OCI-LY1 (cell line): ENCODE data around the gene CA7.

Experiments used
- H2AFZ ChIP-seq: fragments of 200-600 bp; sonication (generic), shearing (Covaris generic); 2 replicates; pipeline ENCODE4 v1.6.0; 2014; ENCODE audit warnings: antibody characterized with exemption, mild to moderate bottlenecking, low read length
- H3F3A ChIP-seq: fragments of 200-600 bp; sonication (generic), shearing (Covaris generic); 2 replicates; pipeline ENCODE4 v1.6.0; 2014; ENCODE audit warnings: mild to moderate bottlenecking, antibody characterized with exemption, low read length, moderate library complexity; ENCODE audit not compliant: insufficient read depth
- H3K27ac ChIP-seq: fragments of 200-600 bp; sonication (generic); 2 replicates; pipeline ENCODE4 v1.5.1; 2014; ENCODE audit warnings: low read length, mixed run types, mild to moderate bottlenecking, low read depth; ENCODE audit not compliant: poor library complexity, severe bottlenecking
- H3K27me3 ChIP-seq: fragments of 200-600 bp; sonication (generic); 2 replicates; pipeline ENCODE4 v1.6.0; 2014; ENCODE audit warnings: antibody characterized with exemption, mild to moderate bottlenecking, low read length, moderate library complexity; ENCODE audit not compliant: insufficient read depth
- H3K36me3 ChIP-seq: fragments of 200-600 bp; sonication (generic); 2 replicates; pipeline ENCODE4 v1.6.1; 2014; ENCODE audit warnings: mild to moderate bottlenecking, antibody characterized with exemption, low read length, moderate library complexity, mixed read lengths; ENCODE audit not compliant: insufficient read depth
- H3K4me1 ChIP-seq: fragments of 200-600 bp; sonication (generic); 2 replicates; pipeline ENCODE4 v1.5.1; 2014; ENCODE audit warnings: mild to moderate bottlenecking, low read length, moderate library complexity; ENCODE audit not compliant: insufficient read depth, severe bottlenecking
- H3K4me2 ChIP-seq: fragments of 200-600 bp; sonication (generic), shearing (Covaris generic); 2 replicates; pipeline ENCODE4 v1.6.1; 2014; ENCODE audit warnings: low read length
- H3K4me3 ChIP-seq: fragments of 200-600 bp; sonication (generic); 2 replicates; pipeline ENCODE4 v1.5.1; 2014; ENCODE audit warnings: low read length, low read depth, mild to moderate bottlenecking, mixed read lengths; ENCODE audit not compliant: poor library complexity, severe bottlenecking
- H3K79me2 ChIP-seq: fragments of 200-600 bp; shearing (Covaris generic); 2 replicates; pipeline ENCODE4 v1.6.1; 2016; ENCODE audit warnings: mixed run types, low read length, mixed read lengths; ENCODE audit not compliant: insufficient read depth
- H3K9ac ChIP-seq: fragments of 200-600 bp; sonication (generic), shearing (Covaris generic); 2 replicates; pipeline ENCODE4 v1.6.1; 2014; ENCODE audit warnings: mild to moderate bottlenecking, low read length, mixed read lengths
- H3K9me2 ChIP-seq: fragments of 200-600 bp; sonication (generic), shearing (Covaris generic); 2 replicates; pipeline ENCODE4 v1.6.1; 2014; ENCODE audit warnings: low read depth, mild to moderate bottlenecking, low read length, mixed read lengths
- H3K9me3 ChIP-seq: fragments of 200-600 bp; shearing (Covaris generic); 2 replicates; pipeline ENCODE4 v1.6.1; 2014; ENCODE audit warnings: low read length, mixed read lengths
- H4K20me1 ChIP-seq: fragments of 200-600 bp; sonication (generic), shearing (Covaris generic); 2 replicates; pipeline ENCODE4 v1.6.0; 2016; ENCODE audit warnings: mild to moderate bottlenecking, low read length; ENCODE audit not compliant: insufficient read depth
- EZH2 ChIP-seq: fragments of 200-600 bp; sonication (generic), shearing (Covaris generic); IDR thresholded peaks from 2 replicates; pipeline ENCODE4 v1.8.0; 2017; ENCODE audit warnings: borderline replicate concordance, mixed run types, mild to moderate bottlenecking, antibody characterized with exemption, low read length, moderate library complexity, mixed read lengths
- TF ChIP-seq, protein P1 (sequence below): fragments of 200-600 bp; sonication (generic), shearing (Covaris generic); IDR thresholded peaks from 2 replicates; pipeline ENCODE4 v1.5.1; 2017; ENCODE audit warnings: mild to moderate bottlenecking, antibody characterized with exemption, low read length, moderate library complexity, mixed read lengths

CA7 gene

DNA sequence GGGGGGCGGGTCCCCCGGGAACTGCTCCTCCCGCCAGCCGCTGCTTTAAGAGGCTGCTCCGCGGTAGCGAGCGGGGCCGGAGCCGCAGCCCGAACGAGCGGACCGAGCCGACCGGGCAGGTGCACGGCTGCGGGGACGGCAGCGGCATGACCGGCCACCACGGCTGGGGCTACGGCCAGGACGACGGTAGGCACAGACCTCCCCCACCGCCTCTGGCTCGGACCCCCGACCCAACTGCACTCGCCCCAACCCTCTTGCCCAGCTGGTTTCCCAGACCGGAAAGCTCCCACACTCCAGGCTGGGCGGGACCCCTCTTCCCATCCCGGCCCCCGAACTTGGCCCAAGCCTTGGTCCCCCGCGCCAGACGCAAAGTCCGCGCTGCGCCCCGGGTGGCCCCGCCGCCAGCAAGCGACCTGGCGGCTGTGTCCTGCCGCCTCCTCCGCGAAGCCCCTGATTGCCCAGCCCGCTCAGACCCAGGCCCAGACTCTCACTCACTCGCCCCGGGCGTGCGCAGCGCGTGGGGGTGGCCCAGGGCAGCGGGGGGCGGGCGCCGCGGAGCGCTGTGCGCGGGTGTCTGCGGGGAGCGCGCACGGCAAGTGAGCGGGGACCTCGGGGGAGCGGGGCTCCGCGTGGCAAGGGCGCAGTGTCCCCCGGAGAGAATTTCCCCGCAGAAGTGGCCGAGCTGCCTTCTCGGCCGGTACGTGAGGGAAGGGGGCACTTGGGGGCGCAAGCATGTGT lies at the start of gene CA7:
CA7 (plus strand) TSS at position 73 of the 738 bp plus-strand sequence; CDS start at position 147, 74 bp downstream.
- no peak within 1 kb of the TSS for H3K27ac ChIP-seq
- no peaks in the 10 kb centered on the region for H3F3A ChIP-seq
- H3K9ac ChIP-seq: no peak within 1 kb of the TSS
- H3K4me2 ChIP-seq: no peak within 1 kb of the TSS; the same call in 1 of the 2 replicates
- H3K4me3 ChIP-seq: no peak within 1 kb of the TSS
- no peaks in the 10 kb centered on the region for H3K36me3 ChIP-seq
- H2AFZ ChIP-seq: no peak within 1 kb of the TSS
- H4K20me1 ChIP-seq: no peaks in the 10 kb centered on the region
- H3K9me2 ChIP-seq: no peaks in the 10 kb centered on the region
- H3K27me3 ChIP-seq: peaks cover 8% of the 10 kb centered on the region; the same call in 1 of the 2 replicates
- no peak for TF ChIP-seq EZH2
- TF ChIP-seq, protein P1, sequence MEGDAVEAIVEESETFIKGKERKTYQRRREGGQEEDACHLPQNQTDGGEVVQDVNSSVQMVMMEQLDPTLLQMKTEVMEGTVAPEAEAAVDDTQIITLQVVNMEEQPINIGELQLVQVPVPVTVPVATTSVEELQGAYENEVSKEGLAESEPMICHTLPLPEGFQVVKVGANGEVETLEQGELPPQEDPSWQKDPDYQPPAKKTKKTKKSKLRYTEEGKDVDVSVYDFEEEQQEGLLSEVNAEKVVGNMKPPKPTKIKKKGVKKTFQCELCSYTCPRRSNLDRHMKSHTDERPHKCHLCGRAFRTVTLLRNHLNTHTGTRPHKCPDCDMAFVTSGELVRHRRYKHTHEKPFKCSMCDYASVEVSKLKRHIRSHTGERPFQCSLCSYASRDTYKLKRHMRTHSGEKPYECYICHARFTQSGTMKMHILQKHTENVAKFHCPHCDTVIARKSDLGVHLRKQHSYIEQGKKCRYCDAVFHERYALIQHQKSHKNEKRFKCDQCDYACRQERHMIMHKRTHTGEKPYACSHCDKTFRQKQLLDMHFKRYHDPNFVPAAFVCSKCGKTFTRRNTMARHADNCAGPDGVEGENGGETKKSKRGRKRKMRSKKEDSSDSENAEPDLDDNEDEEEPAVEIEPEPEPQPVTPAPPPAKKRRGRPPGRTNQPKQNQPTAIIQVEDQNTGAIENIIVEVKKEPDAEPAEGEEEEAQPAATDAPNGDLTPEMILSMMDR: no peak
- no peaks in the 10 kb centered on the region for H3K9me3 ChIP-seq
- H3K4me1 ChIP-seq: no peaks in the 10 kb centered on the region
- no peaks in the 10 kb centered on the region for H3K79me2 ChIP-seq

DNA sequence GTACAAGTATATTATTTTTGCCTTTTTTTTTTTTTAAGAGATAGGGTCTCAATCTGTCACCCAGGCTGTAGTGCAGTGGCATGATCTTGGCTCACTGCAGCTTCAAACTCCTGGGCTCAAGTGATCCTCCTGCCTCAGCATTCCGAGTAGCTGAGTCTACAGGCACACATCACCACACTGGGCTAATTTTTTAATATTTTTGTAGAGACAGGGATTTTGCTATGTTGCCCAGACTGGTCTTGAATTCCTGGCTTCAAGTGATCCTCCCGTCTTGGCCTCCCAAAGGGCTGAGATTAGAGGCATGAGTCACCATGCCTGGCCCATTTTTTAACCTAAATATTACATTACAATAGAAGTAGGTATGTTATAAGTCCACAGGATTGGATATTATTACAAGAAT lies 46.1 kb upstream of the CA7 start:
- H3K9me2 ChIP-seq: no peaks in the 10 kb centered on the region
- H3K27ac ChIP-seq: no peak overlapping the region
- H2AFZ ChIP-seq: no peak overlapping the region
- no peak overlapping the region for H3K4me3 ChIP-seq
- no peaks in the 10 kb centered on the region for H3K9me3 ChIP-seq
- H3K36me3 ChIP-seq: peaks cover 18% of the 10 kb centered on the region
- H3K4me1 ChIP-seq: no peaks in the 10 kb centered on the region
- no peak for TF ChIP-seq EZH2
- TF ChIP-seq, protein P1: no peak
- no peak overlapping the region for H3K4me2 ChIP-seq
- no peak overlapping the region for H3K9ac ChIP-seq
- H3K79me2 ChIP-seq: no peaks in the 10 kb centered on the region
- no peaks in the 10 kb centered on the region for H4K20me1 ChIP-seq
- no peaks in the 10 kb centered on the region for H3F3A ChIP-seq
- no peaks in the 10 kb centered on the region for H3K27me3 ChIP-seq

DNA sequence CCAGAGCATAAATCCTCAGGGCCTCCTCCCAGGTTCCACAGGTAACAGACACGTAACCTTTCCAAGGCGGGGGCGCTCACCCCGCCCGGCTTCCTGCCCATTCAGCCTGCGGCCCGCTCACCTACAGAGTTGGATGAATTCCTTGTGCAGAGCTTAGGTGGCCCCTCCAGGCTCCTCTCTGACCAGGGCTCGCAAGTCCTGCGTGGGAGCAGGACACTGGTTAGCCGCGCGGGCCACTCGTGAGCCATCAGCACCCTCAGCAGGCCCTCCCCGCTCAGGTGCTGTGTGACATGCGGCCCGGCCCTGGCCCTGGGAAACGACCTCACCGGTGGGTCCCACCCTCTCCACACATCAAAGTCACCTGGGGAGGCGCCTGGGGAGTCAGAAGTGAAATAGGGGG lies 43.4 kb upstream of the CA7 start:
- H3F3A ChIP-seq: no peaks in the 10 kb centered on the region
- no peaks in the 10 kb centered on the region for H3K4me1 ChIP-seq
- H3K36me3 ChIP-seq: peaks cover 41% of the 10 kb centered on the region
- H3K9me2 ChIP-seq: no peaks in the 10 kb centered on the region
- H3K9ac ChIP-seq: no peak overlapping the region
- no peaks in the 10 kb centered on the region for H3K9me3 ChIP-seq
- H3K27me3 ChIP-seq: no peaks in the 10 kb centered on the region
- no peak overlapping the region for H3K27ac ChIP-seq
- H4K20me1 ChIP-seq: no peaks in the 10 kb centered on the region
- no peak overlapping the region for H2AFZ ChIP-seq
- no peak for TF ChIP-seq EZH2
- TF ChIP-seq, protein P1: no peak
- H3K4me2 ChIP-seq: no peak overlapping the region
- no peaks in the 10 kb centered on the region for H3K79me2 ChIP-seq
- H3K4me3 ChIP-seq: no peak overlapping the region
